WTC11 (cell line): Measurements from ENCODE around the gene THSD4. TPM values are rescaled to one million over a fixed set of nuclear protein-coding genes. Genes with fewer than 3 reads are reported as not detected.

Experiments used
- ATAC-seq: fragments of 200-7000 bp; cut with Tn5 transposase; 2 replicates; pipeline ENCODE4 v1.10.0; 2021; ENCODE audit warnings: mild to moderate bottlenecking, moderate library complexity
- CTCF ChIA-PET: fragments of 300-600 bp; sonication (Branson Sonifier 250); formaldehyde crosslinking; loops from one replicate; lab custom pipeline; 2021; ENCODE audit warnings: antibody characterized with exemption; lab: Charles Lee
- POLR2A ChIA-PET: fragments of 350-600 bp; sonication (Branson Sonifier 250); formaldehyde crosslinking; loops from one replicate; lab custom pipeline; 2021; ENCODE audit warnings: antibody characterized with exemption; lab: Charles Lee
- DNase-seq: peaks from one replicate; pipeline ENCODE4 v3.0.0; 2021; ENCODE audit warnings: low spot score
- H3K27ac Mint-ChIP-seq: 2 replicates; pipeline ENCODE4 v1.8.0; 2021; ENCODE audit warnings: mixed read lengths
- H3K27me3 Mint-ChIP-seq: 2 replicates; pipeline ENCODE4 v1.8.0; 2021; ENCODE audit warnings: low read depth, mild to moderate bottlenecking, moderate library complexity, mixed read lengths
- H3K36me3 Mint-ChIP-seq: 2 replicates; pipeline ENCODE4 v1.8.0; 2021; ENCODE audit warnings: mixed read lengths
- H3K4me1 Mint-ChIP-seq: 2 replicates; pipeline ENCODE4 v1.8.0; 2022; ENCODE audit warnings: mixed read lengths
- H3K4me3 Mint-ChIP-seq: 2 replicates; pipeline ENCODE4 v1.8.0; 2021; ENCODE audit warnings: mild to moderate bottlenecking, moderate library complexity, mixed read lengths
- H3K9me3 Mint-ChIP-seq: 2 replicates; pipeline ENCODE4 v1.8.0; 2021; ENCODE audit warnings: mixed read lengths
- CBFB ChIP-seq: sonication (generic); formaldehyde crosslinking; IDR thresholded peaks from 2 replicates; pipeline ENCODE4 v1.8.1; 2022; ENCODE audit warnings: mild to moderate bottlenecking, low read depth, missing genetic modification reagents
- CREB1 ChIP-seq: sonication (generic); formaldehyde crosslinking; IDR thresholded peaks from 2 replicates; pipeline ENCODE4 v1.8.0; 2023; ENCODE audit warnings: mild to moderate bottlenecking, missing genetic modification reagents
- MYBL2 ChIP-seq: sonication (generic); formaldehyde crosslinking; IDR thresholded peaks from 2 replicates; pipeline ENCODE4 v1.8.1; 2023; ENCODE audit warnings: mild to moderate bottlenecking, moderate library complexity, missing genetic modification reagents
- ZNF317 ChIP-seq: sonication (generic); formaldehyde crosslinking; IDR thresholded peaks from 2 replicates; pipeline ENCODE4 v1.8.1; 2023; ENCODE audit warnings: low read depth, mild to moderate bottlenecking, moderate library complexity, missing genetic modification reagents, borderline replicate concordance
- total RNA-seq: library from RNA; stranded (reverse); gene quantifications from 3 replicates; pipeline ENCODE4 v1.2.3, GENCODE V29; 2021
- TF ChIP-seq, protein P1 (sequence below): sonication (generic); formaldehyde crosslinking; IDR thresholded peaks from 2 replicates; pipeline ENCODE4 v1.8.1; 2023; ENCODE audit warnings: mild to moderate bottlenecking, missing genetic modification reagents, borderline replicate concordance
- TF ChIP-seq, protein P2 (sequence below): sonication (generic); formaldehyde crosslinking; IDR thresholded peaks from 2 replicates; pipeline ENCODE4 v1.8.0; 2022; ENCODE audit warnings: mild to moderate bottlenecking, missing genetic modification reagents
- TF ChIP-seq, protein P3 (sequence below): fragments of 250-450 bp; sonication (Bioruptor Pico); IDR thresholded peaks from 2 replicates; pipeline ENCODE4 v1.9.0; 2021; ENCODE audit warnings: mild to moderate bottlenecking
- TF ChIP-seq, protein P4 (sequence below): fragments of 250-450 bp; sonication (Bioruptor Pico); IDR thresholded peaks from 2 replicates; pipeline ENCODE4 v1.9.0; 2021; ENCODE audit warnings: mild to moderate bottlenecking, borderline replicate concordance
- TF ChIP-seq, protein P5 (sequence below): sonication (generic); formaldehyde crosslinking; IDR thresholded peaks from 2 replicates; pipeline ENCODE4 v1.8.0; 2023; ENCODE audit warnings: mild to moderate bottlenecking, missing genetic modification reagents
- TF ChIP-seq, protein P6 (sequence below): fragments of 250-450 bp; sonication (Bioruptor Pico); IDR thresholded peaks from 2 replicates; pipeline ENCODE4 v1.9.0; 2021; ENCODE audit warnings: moderate library complexity, mild to moderate bottlenecking, inconsistent platforms, borderline replicate concordance
- TF ChIP-seq, protein P7 (sequence below): sonication (generic); formaldehyde crosslinking; IDR thresholded peaks from 2 replicates; pipeline ENCODE4 v1.8.0; 2023; ENCODE audit warnings: missing genetic modification reagents, mild to moderate bottlenecking, borderline replicate concordance

The THSD4 gene
- total RNA-seq, 1 experiment from 2014 or later: 7.8 TPM

DNA sequence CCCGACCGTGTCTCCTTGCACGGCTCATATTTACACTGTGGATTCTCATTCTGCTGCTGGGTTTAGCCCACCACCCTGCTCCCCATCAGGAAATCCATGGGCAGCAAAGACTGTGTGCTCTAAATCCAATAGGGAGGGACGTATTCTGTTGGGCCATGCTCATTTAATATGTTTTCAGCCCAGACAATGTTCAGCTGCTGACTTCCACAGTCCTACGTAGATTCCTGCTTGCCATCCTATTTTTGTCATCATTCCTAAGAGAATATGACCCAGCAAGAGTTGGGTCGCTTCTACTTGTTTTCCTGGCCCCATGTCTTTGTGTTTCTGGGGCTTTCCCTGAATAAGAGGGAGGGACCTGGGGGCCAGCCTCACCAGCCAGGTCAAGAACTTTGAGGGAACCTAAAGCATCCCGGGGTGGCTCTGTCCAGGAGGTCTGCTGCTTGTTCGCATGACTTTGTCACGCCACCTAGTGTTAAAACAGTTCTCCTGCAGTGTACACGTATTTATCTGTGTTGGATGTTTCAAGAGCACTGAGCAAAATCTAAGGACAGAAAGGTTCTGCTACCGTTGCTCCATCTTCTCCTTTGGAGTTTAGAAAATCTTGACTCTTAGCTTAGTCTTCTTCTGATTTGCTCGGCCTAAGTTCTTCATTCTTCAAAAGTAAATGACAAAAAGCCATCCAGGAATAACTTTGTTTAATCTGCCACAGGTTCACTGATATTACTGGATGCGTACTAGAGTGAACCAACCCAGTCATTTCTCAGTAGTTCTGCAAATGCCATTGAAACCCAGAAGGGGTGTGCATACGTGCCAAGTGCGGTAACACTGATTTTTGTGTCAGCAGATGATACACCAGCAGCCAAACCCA lies 615.2 kb downstream of the THSD4 start (continued):
- TF ChIP-seq, protein P1, sequence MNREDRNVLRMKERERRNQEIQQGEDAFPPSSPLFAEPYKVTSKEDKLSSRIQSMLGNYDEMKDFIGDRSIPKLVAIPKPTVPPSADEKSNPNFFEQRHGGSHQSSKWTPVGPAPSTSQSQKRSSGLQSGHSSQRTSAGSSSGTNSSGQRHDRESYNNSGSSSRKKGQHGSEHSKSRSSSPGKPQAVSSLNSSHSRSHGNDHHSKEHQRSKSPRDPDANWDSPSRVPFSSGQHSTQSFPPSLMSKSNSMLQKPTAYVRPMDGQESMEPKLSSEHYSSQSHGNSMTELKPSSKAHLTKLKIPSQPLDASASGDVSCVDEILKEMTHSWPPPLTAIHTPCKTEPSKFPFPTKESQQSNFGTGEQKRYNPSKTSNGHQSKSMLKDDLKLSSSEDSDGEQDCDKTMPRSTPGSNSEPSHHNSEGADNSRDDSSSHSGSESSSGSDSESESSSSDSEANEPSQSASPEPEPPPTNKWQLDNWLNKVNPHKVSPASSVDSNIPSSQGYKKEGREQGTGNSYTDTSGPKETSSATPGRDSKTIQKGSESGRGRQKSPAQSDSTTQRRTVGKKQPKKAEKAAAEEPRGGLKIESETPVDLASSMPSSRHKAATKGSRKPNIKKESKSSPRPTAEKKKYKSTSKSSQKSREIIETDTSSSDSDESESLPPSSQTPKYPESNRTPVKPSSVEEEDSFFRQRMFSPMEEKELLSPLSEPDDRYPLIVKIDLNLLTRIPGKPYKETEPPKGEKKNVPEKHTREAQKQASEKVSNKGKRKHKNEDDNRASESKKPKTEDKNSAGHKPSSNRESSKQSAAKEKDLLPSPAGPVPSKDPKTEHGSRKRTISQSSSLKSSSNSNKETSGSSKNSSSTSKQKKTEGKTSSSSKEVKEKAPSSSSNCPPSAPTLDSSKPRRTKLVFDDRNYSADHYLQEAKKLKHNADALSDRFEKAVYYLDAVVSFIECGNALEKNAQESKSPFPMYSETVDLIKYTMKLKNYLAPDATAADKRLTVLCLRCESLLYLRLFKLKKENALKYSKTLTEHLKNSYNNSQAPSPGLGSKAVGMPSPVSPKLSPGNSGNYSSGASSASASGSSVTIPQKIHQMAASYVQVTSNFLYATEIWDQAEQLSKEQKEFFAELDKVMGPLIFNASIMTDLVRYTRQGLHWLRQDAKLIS (CRISPR knock-in tag): no peak
- TF ChIP-seq, all 79 proteins: peak for 2

DNA sequence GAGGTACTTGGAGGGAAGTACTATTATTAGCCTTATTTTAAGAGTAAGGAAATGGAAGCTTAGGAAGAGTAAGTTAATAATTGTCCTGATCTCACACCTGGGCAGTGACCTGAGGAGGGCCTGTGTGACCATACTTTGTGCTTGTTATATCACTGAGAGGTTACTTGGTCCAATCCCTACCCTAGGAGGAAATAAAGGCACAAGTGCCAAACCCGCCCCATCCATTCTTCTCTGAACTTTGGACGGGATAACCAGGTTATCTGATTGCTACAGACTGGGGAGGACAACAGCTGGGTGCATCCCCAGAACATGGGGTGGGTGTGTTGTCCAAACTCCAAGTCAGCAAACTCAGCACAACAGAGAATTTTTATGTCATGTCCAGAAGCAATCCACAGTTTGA lies 617.4 kb downstream of the THSD4 start:
- POLR2A ChIA-PET: interaction anchor here (0.5 kb wide), 1 partner anchor 154 kb away, joined by 3 read pairs; no protein-coding TSS in a partner anchor
- no peak for ATAC-seq
- Mint-ChIP-seq H3K36me3 (no peaks in the 10 kb centered on the region), H3K4me3 (no peak overlapping the region), H3K4me1 (no peaks in the 10 kb centered on the region), H3K27ac (no peak overlapping the region), H3K9me3 (no peaks in the 10 kb centered on the region), H3K27me3 (no peaks in the 10 kb centered on the region)
- DNase-seq: no peak
- CTCF ChIA-PET: interaction anchor here (2.4 kb wide), 1 partner anchor 11 kb away, joined by 16 read pairs; no protein-coding TSS in a partner anchor
- TF ChIP-seq MYBL2 (no peak), ZNF317 (no peak), CBFB (CRISPR knock-in tag) (no peak), CREB1 (no peak)
- TF ChIP-seq, protein P2, sequence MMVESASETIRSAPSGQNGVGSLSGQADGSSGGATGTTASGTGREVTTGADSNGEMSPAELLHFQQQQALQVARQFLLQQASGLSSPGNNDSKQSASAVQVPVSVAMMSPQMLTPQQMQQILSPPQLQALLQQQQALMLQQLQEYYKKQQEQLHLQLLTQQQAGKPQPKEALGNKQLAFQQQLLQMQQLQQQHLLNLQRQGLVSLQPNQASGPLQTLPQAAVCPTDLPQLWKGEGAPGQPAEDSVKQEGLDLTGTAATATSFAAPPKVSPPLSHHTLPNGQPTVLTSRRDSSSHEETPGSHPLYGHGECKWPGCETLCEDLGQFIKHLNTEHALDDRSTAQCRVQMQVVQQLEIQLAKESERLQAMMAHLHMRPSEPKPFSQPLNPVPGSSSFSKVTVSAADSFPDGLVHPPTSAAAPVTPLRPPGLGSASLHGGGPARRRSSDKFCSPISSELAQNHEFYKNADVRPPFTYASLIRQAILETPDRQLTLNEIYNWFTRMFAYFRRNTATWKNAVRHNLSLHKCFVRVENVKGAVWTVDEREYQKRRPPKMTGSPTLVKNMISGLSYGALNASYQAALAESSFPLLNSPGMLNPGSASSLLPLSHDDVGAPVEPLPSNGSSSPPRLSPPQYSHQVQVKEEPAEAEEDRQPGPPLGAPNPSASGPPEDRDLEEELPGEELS (CRISPR knock-in tag): no peak
- TF ChIP-seq, protein P3, sequence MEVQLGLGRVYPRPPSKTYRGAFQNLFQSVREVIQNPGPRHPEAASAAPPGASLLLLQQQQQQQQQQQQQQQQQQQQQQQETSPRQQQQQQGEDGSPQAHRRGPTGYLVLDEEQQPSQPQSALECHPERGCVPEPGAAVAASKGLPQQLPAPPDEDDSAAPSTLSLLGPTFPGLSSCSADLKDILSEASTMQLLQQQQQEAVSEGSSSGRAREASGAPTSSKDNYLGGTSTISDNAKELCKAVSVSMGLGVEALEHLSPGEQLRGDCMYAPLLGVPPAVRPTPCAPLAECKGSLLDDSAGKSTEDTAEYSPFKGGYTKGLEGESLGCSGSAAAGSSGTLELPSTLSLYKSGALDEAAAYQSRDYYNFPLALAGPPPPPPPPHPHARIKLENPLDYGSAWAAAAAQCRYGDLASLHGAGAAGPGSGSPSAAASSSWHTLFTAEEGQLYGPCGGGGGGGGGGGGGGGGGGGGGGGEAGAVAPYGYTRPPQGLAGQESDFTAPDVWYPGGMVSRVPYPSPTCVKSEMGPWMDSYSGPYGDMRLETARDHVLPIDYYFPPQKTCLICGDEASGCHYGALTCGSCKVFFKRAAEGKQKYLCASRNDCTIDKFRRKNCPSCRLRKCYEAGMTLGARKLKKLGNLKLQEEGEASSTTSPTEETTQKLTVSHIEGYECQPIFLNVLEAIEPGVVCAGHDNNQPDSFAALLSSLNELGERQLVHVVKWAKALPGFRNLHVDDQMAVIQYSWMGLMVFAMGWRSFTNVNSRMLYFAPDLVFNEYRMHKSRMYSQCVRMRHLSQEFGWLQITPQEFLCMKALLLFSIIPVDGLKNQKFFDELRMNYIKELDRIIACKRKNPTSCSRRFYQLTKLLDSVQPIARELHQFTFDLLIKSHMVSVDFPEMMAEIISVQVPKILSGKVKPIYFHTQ (CRISPR knock-in tag): no peak
- TF ChIP-seq, protein P4, sequence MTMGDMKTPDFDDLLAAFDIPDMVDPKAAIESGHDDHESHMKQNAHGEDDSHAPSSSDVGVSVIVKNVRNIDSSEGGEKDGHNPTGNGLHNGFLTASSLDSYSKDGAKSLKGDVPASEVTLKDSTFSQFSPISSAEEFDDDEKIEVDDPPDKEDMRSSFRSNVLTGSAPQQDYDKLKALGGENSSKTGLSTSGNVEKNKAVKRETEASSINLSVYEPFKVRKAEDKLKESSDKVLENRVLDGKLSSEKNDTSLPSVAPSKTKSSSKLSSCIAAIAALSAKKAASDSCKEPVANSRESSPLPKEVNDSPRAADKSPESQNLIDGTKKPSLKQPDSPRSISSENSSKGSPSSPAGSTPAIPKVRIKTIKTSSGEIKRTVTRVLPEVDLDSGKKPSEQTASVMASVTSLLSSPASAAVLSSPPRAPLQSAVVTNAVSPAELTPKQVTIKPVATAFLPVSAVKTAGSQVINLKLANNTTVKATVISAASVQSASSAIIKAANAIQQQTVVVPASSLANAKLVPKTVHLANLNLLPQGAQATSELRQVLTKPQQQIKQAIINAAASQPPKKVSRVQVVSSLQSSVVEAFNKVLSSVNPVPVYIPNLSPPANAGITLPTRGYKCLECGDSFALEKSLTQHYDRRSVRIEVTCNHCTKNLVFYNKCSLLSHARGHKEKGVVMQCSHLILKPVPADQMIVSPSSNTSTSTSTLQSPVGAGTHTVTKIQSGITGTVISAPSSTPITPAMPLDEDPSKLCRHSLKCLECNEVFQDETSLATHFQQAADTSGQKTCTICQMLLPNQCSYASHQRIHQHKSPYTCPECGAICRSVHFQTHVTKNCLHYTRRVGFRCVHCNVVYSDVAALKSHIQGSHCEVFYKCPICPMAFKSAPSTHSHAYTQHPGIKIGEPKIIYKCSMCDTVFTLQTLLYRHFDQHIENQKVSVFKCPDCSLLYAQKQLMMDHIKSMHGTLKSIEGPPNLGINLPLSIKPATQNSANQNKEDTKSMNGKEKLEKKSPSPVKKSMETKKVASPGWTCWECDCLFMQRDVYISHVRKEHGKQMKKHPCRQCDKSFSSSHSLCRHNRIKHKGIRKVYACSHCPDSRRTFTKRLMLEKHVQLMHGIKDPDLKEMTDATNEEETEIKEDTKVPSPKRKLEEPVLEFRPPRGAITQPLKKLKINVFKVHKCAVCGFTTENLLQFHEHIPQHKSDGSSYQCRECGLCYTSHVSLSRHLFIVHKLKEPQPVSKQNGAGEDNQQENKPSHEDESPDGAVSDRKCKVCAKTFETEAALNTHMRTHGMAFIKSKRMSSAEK (CRISPR knock-in tag): no peak
- TF ChIP-seq, protein P5, sequence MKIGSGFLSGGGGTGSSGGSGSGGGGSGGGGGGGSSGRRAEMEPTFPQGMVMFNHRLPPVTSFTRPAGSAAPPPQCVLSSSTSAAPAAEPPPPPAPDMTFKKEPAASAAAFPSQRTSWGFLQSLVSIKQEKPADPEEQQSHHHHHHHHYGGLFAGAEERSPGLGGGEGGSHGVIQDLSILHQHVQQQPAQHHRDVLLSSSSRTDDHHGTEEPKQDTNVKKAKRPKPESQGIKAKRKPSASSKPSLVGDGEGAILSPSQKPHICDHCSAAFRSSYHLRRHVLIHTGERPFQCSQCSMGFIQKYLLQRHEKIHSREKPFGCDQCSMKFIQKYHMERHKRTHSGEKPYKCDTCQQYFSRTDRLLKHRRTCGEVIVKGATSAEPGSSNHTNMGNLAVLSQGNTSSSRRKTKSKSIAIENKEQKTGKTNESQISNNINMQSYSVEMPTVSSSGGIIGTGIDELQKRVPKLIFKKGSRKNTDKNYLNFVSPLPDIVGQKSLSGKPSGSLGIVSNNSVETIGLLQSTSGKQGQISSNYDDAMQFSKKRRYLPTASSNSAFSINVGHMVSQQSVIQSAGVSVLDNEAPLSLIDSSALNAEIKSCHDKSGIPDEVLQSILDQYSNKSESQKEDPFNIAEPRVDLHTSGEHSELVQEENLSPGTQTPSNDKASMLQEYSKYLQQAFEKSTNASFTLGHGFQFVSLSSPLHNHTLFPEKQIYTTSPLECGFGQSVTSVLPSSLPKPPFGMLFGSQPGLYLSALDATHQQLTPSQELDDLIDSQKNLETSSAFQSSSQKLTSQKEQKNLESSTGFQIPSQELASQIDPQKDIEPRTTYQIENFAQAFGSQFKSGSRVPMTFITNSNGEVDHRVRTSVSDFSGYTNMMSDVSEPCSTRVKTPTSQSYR (CRISPR knock-in tag): no peak
- TF ChIP-seq, protein P6, sequence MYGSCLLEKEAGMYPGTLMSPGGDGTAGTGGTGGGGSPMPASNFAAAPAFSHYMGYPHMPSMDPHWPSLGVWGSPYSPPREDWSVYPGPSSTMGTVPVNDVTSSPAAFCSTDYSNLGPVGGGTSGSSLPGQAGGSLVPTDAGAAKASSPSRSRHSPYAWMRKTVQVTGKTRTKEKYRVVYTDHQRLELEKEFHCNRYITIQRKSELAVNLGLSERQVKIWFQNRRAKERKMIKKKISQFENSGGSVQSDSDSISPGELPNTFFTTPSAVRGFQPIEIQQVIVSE (CRISPR knock-in tag): no peak
- TF ChIP-seq, protein P7, sequence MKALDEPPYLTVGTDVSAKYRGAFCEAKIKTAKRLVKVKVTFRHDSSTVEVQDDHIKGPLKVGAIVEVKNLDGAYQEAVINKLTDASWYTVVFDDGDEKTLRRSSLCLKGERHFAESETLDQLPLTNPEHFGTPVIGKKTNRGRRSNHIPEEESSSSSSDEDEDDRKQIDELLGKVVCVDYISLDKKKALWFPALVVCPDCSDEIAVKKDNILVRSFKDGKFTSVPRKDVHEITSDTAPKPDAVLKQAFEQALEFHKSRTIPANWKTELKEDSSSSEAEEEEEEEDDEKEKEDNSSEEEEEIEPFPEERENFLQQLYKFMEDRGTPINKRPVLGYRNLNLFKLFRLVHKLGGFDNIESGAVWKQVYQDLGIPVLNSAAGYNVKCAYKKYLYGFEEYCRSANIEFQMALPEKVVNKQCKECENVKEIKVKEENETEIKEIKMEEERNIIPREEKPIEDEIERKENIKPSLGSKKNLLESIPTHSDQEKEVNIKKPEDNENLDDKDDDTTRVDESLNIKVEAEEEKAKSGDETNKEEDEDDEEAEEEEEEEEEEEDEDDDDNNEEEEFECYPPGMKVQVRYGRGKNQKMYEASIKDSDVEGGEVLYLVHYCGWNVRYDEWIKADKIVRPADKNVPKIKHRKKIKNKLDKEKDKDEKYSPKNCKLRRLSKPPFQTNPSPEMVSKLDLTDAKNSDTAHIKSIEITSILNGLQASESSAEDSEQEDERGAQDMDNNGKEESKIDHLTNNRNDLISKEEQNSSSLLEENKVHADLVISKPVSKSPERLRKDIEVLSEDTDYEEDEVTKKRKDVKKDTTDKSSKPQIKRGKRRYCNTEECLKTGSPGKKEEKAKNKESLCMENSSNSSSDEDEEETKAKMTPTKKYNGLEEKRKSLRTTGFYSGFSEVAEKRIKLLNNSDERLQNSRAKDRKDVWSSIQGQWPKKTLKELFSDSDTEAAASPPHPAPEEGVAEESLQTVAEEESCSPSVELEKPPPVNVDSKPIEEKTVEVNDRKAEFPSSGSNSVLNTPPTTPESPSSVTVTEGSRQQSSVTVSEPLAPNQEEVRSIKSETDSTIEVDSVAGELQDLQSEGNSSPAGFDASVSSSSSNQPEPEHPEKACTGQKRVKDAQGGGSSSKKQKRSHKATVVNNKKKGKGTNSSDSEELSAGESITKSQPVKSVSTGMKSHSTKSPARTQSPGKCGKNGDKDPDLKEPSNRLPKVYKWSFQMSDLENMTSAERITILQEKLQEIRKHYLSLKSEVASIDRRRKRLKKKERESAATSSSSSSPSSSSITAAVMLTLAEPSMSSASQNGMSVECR: no peak
